ENCODE data around the gene AGXT.

The AGXT gene

DNA sequence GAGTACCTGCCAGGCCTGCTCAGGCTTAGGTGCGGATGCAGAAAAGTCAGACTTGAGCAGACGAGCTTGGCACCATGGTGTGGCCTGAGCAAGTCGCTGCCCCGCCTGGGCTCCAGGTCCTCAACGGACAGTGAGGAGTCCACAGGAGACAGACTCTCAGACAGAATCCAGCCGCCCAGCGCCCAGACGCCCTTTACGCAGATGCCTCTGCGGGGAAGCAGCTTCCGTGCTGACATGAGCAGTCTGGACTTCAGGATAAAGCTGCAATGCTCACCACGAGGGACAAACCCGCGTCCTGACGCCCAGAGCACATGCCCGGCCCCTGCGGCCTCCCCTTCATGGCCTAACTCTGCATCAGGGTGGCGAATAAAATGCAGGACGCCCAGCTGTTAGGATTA, 30.8 kb downstream of the AGXT start:
- no peak for TF ChIP-seq REST (IDR thresholded peaks at IDR 0.05; ENCODE audit: insufficient read depth in 1 of 2, low read depth in 2 of 2, low read length in 2 of 2)
- no peak for TF ChIP-seq SIN3A (IDR thresholded peaks at IDR 0.05; ENCODE audit: borderline replicate concordance, insufficient read depth, low read length)
- TF ChIP-seq TAF1 (IDR thresholded peaks at IDR 0.05; ENCODE audit: borderline replicate concordance, insufficient read depth, low read length), result no peak
- no peak for TF ChIP-seq FOXP2 (optimal IDR thresholded peaks at IDR 0.05; ENCODE audit: borderline replicate concordance, extremely low read depth, extremely low read length, insufficient read depth)
- no peak for TF ChIP-seq POLR2AphosphoS5 (IDR thresholded peaks at IDR 0.05; ENCODE audit: low read depth, low read length)

GRCh38 chr2:240900141-240900860, 31.7 kb downstream of the AGXT start:
- TF ChIP-seq SIN3A (IDR thresholded peaks at IDR 0.05; ENCODE audit: borderline replicate concordance, insufficient read depth, low read length), result no peak
- TF ChIP-seq POLR2AphosphoS5 (IDR thresholded peaks at IDR 0.05; ENCODE audit: low read depth, low read length), result no peak
- no peak for TF ChIP-seq FOXP2 (optimal IDR thresholded peaks at IDR 0.05; ENCODE audit: borderline replicate concordance, extremely low read depth, extremely low read length, insufficient read depth)
- TF ChIP-seq TAF1 (IDR thresholded peaks at IDR 0.05; ENCODE audit: borderline replicate concordance, insufficient read depth, low read length), result no peak
- TF ChIP-seq REST (IDR thresholded peaks at IDR 0.05; ENCODE audit: insufficient read depth in 1 of 2, low read depth in 2 of 2, low read length in 2 of 2), result no peak

GRCh38 chr2:240901986-240902614, 33.5 kb downstream of the AGXT start:
- TF ChIP-seq TAF1 (IDR thresholded peaks at IDR 0.05; ENCODE audit: borderline replicate concordance, insufficient read depth, low read length) (no peak), SIN3A (IDR thresholded peaks at IDR 0.05; ENCODE audit: borderline replicate concordance, insufficient read depth, low read length) (no peak), FOXP2 (optimal IDR thresholded peaks at IDR 0.05; ENCODE audit: borderline replicate concordance, extremely low read depth, extremely low read length, insufficient read depth) (no peak), POLR2AphosphoS5 (IDR thresholded peaks at IDR 0.05; ENCODE audit: low read depth, low read length) (no peak), REST (IDR thresholded peaks at IDR 0.05; ENCODE audit: insufficient read depth in 1 of 2, low read depth in 2 of 2, low read length in 2 of 2) (no peak)

DNA sequence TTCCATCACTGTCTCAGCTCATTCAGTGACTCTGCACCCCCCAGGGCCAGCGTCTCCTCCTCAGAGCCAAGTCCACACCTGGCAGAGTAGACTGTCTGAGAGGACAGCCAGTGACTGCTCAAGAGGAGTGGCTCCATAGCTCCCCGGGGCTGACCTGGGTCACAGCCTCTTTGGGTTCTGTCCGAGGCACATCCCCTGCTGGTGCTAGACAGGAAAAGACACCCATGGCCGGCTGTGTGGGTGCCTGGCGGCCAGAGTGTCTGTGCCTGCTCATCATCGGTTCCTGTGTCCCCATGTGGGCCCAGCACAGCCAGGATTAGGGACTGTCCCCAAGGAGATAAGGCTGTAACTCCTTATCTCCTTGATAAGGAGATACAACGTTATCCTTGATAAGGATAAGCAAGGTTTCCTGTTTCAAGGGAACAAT, 34.0 kb downstream of the AGXT start:
- no peak for TF ChIP-seq SIN3A (IDR thresholded peaks at IDR 0.05; ENCODE audit: borderline replicate concordance, insufficient read depth, low read length)
- TF ChIP-seq FOXP2 (optimal IDR thresholded peaks at IDR 0.05; ENCODE audit: borderline replicate concordance, extremely low read depth, extremely low read length, insufficient read depth), result no peak
- no peak for TF ChIP-seq TAF1 (IDR thresholded peaks at IDR 0.05; ENCODE audit: borderline replicate concordance, insufficient read depth, low read length)
- no peak for TF ChIP-seq REST (IDR thresholded peaks at IDR 0.05; ENCODE audit: insufficient read depth in 1 of 2, low read depth in 2 of 2, low read length in 2 of 2)
- TF ChIP-seq POLR2AphosphoS5 (IDR thresholded peaks at IDR 0.05; ENCODE audit: low read depth, low read length), result no peak
